NCI-H69 (cell line): ENCODE measurements around the gene MAPKAPK2.
"Not testable (repeated sequence)": the region's sequence is repeated elsewhere in the genome, so short reads cannot be mapped to it uniquely, and the experiment has no call there.

Source experiments
- DNase-seq: peaks from one replicate; lab custom pipeline; 2025; lab: John Stamatoyannopoulos, UW

Gene MAPKAPK2

DNA sequence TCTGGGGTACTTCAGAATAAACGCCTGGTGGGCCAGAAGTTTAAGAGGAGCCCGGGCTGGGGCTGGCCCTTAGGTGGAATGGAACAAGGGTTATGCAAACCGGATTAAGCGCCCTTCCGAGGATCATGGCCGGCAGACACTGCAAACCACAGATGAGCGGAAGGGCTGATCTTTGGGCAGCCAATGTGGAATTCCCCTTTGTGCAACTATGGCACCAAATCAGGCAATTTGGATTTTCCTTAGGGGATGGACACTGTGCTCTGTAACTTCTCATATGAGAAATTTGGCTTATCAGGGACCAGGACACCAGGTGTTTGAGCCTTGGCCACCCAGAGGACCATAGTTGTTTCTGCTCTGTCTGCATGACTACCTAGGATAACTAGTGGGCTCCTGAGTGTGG, 93.3 kb downstream of the MAPKAPK2 start:
- no peak for DNase-seq

DNA sequence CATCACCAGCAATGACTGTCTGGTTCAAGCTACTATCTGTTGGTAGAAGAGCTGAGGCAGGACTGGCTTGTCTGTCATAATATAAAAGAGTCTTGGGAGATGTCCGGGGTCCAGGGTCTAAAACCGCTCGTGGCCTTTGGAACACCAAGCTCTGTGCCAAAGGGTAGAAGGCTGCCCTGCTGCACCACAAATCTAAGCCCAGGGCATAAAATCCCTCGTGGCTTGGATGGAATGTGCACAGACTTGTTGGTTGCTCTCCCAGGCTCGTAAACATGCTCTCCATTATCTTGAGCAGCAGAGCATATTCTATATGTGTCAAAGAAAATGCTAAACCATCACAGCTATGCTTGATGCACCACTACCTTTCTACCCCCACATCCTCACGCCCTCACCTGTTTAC, 94.2 kb downstream of the MAPKAPK2 start:
- not testable (repeated sequence) for DNase-seq

DNA sequence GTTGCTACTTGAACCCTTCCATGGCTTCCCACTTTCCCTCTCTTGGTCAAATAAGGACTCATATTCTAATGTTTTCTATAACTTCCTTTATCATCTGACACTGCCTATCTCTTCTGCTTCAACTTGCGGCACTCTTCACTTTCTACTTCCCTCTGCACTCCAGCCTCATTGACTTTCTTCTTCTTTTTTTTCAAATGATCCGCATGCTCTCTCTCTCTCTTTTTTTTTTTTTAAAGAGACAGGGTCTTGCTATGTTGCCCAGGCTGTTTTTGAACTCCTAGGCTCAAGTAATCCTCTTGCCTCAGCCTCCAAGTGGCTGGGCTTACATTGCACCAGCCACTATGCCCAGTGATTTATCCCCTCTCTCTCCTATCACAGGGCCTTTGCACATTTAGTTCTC, 94.9 kb downstream of the MAPKAPK2 start:
- no peak for DNase-seq

DNA sequence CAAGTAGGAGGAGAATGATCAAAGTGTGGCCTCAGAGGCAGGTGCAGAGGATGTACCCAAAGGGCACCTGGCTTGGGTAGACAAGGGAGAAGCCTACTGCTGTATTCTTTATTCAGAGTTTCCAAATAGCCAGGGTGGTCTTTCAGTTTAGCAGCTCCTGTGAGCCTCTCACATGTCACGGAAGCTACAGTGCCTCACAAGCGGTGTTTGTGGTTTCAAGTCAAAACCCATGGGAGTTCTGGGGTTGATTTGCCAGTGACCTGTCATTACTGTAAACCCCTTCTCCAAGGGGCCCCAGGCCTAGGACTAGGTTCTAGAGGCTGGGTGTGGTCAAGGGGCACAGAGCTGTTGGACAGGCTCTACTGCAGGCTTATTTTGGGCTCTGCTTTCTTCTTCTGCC, 97.7 kb downstream of the MAPKAPK2 start:
- no peak for DNase-seq

DNA sequence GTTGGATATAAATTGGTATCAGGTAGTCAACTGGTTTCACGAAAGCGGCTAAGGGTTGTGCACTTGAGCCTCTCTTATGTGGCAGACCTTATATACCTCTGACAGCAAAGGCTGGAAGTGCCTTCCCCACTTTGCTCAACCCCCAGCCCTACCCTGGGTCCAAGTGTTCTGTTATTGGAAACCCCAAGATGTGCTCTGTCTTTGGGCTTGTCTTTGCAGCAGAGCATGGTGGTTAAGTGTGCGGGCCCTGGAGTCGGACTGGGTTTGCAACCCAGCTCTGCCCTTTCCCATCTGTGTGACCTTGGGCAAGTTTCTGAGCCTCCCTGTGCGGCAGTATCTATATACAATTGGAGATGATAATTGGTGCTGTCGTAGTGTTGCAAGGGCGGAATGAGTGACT, 98.8 kb downstream of the MAPKAPK2 start:
- DNase-seq: no peak
